ENCODE measurements around the gene RFX8. TPM values are rescaled to one million over a fixed set of nuclear protein-coding genes. Genes with fewer than 3 reads are reported as not detected.
A peak's percentile ranks its signal among the peaks of the same experiment; 100 is the strongest.

RFX8 gene
- total and polyA plus RNA-seq, 2 of the 13 experiments (the other 11 are each of a cell fraction or from before 2014, with no cell fraction given) = not detected

DNA sequence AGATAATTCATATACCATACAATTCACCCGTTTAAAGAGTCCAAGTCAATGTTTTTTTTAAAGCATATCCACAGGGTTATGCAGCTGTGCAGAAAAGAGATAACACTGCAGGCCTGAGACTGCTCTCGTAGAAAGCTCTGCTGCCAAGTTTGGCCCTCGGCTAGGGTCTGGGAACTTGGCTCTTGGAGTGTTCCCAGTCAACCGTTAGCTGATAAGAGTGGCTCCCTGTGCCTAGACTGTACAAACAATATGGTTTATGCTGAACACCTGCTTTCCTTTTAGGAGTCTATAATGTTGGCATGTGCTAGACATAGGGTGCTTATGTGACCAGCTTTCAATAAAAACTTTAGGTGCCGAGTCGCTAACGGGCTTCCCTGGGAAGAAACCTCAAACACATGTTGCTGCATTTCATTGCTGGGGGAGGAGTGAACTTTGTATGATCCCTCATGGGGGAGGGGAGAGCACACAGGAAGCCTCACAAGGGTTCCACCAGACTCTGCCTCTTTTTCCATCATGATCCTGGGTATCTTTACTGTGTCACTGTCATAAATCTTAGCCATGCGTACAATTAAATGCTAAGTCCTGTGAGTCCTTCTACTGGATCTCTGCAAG lies 34.7 kb downstream of the RFX8 start (continued):
- TF ChIP-seq ZNF710 (CRISPR knock-in tag; IDR thresholded peaks at IDR 0.05; ENCODE audit: borderline replicate concordance) (peak; percentile 54; the same call in 1 of the 2 replicates), ARID5B (CRISPR knock-in tag; IDR thresholded peaks at IDR 0.05) (peak; percentile 17; the same call in 1 of the 2 replicates), SP140L (CRISPR knock-in tag; IDR thresholded peaks at IDR 0.05; ENCODE audit: borderline replicate concordance) (no peak), MATR3 (CRISPR knock-in tag; IDR thresholded peaks at IDR 0.05) (no peak), RARA (CRISPR knock-in tag; IDR thresholded peaks at IDR 0.05) (peak; percentile 53), CEBPZ (IDR thresholded peaks at IDR 0.05; ENCODE audit: low read length) (no peak), SAFB2 (CRISPR knock-in tag; IDR thresholded peaks at IDR 0.05; ENCODE audit: borderline replicate concordance, low read depth) (no peak), HNF4G (IDR thresholded peaks at IDR 0.05; ENCODE audit: borderline replicate concordance, low read depth, low read length) (0 out of 2 replicates have a peak, but pooled peaks have one; percentile 3), HNF4G (CRISPR knock-in tag; IDR thresholded peaks at IDR 0.05; ENCODE audit: borderline replicate concordance, low read depth) (no peak; the same call in 1 of the 2 replicates)
- TF ChIP-seq, protein P1, sequence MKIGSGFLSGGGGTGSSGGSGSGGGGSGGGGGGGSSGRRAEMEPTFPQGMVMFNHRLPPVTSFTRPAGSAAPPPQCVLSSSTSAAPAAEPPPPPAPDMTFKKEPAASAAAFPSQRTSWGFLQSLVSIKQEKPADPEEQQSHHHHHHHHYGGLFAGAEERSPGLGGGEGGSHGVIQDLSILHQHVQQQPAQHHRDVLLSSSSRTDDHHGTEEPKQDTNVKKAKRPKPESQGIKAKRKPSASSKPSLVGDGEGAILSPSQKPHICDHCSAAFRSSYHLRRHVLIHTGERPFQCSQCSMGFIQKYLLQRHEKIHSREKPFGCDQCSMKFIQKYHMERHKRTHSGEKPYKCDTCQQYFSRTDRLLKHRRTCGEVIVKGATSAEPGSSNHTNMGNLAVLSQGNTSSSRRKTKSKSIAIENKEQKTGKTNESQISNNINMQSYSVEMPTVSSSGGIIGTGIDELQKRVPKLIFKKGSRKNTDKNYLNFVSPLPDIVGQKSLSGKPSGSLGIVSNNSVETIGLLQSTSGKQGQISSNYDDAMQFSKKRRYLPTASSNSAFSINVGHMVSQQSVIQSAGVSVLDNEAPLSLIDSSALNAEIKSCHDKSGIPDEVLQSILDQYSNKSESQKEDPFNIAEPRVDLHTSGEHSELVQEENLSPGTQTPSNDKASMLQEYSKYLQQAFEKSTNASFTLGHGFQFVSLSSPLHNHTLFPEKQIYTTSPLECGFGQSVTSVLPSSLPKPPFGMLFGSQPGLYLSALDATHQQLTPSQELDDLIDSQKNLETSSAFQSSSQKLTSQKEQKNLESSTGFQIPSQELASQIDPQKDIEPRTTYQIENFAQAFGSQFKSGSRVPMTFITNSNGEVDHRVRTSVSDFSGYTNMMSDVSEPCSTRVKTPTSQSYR (CRISPR knock-in tag; IDR thresholded peaks at IDR 0.05; ENCODE audit: borderline replicate concordance) = peak; percentile 77; the same call in 1 of the 2 replicates
